Activated B cell treated with CpG ODN at 0.5 μM for 24 hours (primary cell): ENCODE data around the gene KRT37. TPM values are rescaled to one million over a fixed set of nuclear protein-coding genes. Genes with fewer than 3 reads are reported as not detected.

Experiments used
- ATAC-seq: fragments of 200-7000 bp; cut with Tn5 transposase; one replicate; pipeline ENCODE4 v1.10.0; 2021; ENCODE audit warnings: low read depth, mild to moderate bottlenecking, moderate library complexity
- CTCF ChIA-PET: fragments of 350-600 bp; sonication (Branson Sonifier 250); formaldehyde crosslinking; loops from one replicate; lab custom pipeline; 2021; ENCODE audit warnings: antibody characterized with exemption; lab: Charles Lee
- POLR2A ChIA-PET: fragments of 350-600 bp; sonication (Branson Sonifier 250); formaldehyde crosslinking; loops from one replicate; lab custom pipeline; 2021; ENCODE audit warnings: antibody characterized with exemption; lab: Charles Lee
- DNase-seq: peaks from one replicate; pipeline ENCODE4 v3.0.0; 2022
- H3K27ac Mint-ChIP-seq: one replicate; pipeline ENCODE4 v1.8.0; 2020; ENCODE audit warnings: mixed read lengths
- H3K27me3 Mint-ChIP-seq: one replicate; pipeline ENCODE4 v1.8.0; 2021; ENCODE audit warnings: mixed read lengths
- H3K36me3 Mint-ChIP-seq: one replicate; pipeline ENCODE4 v1.8.0; 2021; ENCODE audit warnings: low read depth, mixed read lengths
- H3K4me1 Mint-ChIP-seq: one replicate; pipeline ENCODE4 v1.8.0; 2021; ENCODE audit warnings: mixed read lengths
- H3K4me3 Mint-ChIP-seq: one replicate; pipeline ENCODE4 v1.8.0; 2020; ENCODE audit warnings: mild to moderate bottlenecking, mixed read lengths
- H3K9me3 Mint-ChIP-seq: one replicate; pipeline ENCODE4 v1.8.0; 2020; ENCODE audit warnings: mixed read lengths
- CTCF ChIP-seq: fragments of 200-600 bp; IDR thresholded peaks from one replicate; pipeline ENCODE4 v1.8.0; 2022; ENCODE audit warnings: antibody characterized with exemption, mild to moderate bottlenecking
- intact Hi-C: fragments of 100-400 bp; cut with micrococcal nuclease; formaldehyde crosslinking; loops from one replicate; pipeline ENCODE4 v1.15.1; 2024
- total RNA-seq: library from RNA; stranded (reverse); gene quantifications from 2 replicates; pipeline ENCODE4 v1.2.3, GENCODE V29; 2022

KRT37 gene
- total RNA-seq, 1 donor from 2014 or later = not detected

DNA sequence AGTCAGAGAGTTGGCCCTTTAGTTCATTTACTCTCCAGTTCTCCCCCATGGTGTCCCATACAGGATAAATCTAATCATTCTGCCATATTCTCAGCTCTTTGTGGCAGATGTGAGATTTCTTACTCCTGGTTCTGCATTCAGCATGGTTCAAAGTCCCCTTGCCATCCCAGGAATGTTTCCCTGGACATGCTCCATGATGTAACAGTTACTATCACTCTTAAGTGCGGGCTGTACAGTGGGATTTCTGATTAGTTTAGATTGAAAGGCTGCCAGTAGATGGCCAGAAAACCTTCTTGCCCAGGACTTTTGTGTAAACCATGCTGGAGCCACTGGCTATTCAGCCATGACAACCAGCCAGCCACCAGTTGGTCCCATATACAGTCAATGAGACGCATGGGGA is 10.4 kb downstream of the KRT37 start:
- Mint-ChIP-seq H3K9me3 (no peaks in the 10 kb centered on the region), H3K36me3 (no peaks in the 10 kb centered on the region), H3K4me3 (no peak overlapping the region), H3K27ac (no peak overlapping the region), H3K27me3 (peaks cover 4% of the 10 kb centered on the region), H3K4me1 (peaks cover 5% of the 10 kb centered on the region)
- intact Hi-C loops = no loop called here
- POLR2A ChIA-PET = no interaction called here
- no peak for ATAC-seq
- DNase-seq = no peak
- CTCF ChIA-PET = no interaction called here
- TF ChIP-seq CTCF = no peak

DNA sequence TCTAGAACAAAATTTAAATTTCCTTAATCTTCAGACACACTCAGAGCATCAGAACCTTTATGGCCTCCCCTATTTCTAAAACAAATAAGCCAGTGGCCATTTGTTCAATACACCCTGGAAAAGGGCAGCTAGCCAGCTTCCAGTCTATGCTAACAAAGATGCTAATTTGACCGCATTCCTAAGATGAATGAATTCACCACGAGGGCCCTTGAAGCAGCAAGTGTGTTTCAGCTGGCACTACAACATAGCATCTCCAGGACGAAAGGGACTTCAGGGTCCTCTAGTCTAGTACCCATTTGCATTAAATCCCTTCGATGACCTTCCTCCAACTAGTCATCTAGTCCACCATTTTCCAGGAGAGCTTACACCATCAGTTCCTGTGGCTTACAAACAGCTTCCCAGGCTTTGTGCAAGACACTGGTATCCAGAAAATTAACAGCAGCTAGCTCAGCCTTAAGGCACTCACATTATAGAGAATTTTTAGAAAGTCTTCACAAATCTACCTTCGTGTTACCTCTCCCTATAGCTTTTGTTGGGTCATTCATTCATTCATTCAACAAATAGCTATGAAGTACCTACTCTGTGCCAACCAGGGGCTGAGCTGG is 10.9 kb downstream of the KRT37 start:
- TF ChIP-seq CTCF = no peak
- intact Hi-C loops = no loop called here
- ChIA-PET POLR2A (no interaction called here), CTCF (no interaction called here)
- ATAC-seq (no peak), DNase-seq (no peak)
- peaks cover 5% of the 10 kb centered on the region for H3K4me1 Mint-ChIP-seq
- H3K9me3 Mint-ChIP-seq = no peaks in the 10 kb centered on the region
- no peak overlapping the region for H3K4me3 Mint-ChIP-seq
- peaks cover 4% of the 10 kb centered on the region for H3K27me3 Mint-ChIP-seq
- no peaks in the 10 kb centered on the region for H3K36me3 Mint-ChIP-seq
- H3K27ac Mint-ChIP-seq = no peak overlapping the region

DNA sequence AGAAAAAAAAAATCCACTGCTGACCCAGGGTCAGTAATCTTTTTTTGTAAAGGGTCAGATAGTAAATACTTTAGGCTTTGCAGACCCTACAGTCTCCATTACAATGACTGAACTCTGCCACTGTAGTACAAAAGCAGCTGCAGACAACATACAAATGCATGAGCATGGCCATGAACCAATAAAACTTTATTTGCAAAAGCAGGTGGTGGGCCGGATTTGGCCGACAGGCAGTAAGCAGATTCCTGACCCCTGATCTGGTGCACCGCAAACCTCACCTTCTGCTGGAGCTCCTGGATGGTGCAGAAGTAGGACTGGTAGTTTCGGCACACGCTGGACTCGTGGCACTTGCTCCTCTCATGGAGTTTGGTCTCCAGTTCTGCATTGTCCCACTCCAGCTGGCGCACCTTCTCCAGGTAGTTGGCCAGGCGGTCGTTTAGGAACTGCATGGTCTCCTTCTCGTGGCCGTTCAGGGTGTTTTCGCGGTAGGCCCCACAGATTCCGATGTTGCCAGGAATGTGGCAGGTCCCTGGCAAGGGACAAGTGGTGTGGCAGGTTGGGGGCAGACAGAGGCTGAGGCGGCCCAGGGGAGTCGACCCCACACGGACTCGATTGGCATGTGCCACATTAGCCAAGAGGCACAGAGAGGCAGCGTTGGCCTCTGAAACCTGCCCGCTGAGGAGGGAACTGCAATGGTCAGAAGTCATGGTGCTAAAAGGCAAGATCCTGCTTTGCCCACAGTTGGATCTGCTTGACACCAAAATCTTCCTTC is 13.1 kb downstream of the KRT37 start:
- no peaks in the 10 kb centered on the region for H3K9me3 Mint-ChIP-seq
- no peak overlapping the region for H3K4me3 Mint-ChIP-seq

DNA sequence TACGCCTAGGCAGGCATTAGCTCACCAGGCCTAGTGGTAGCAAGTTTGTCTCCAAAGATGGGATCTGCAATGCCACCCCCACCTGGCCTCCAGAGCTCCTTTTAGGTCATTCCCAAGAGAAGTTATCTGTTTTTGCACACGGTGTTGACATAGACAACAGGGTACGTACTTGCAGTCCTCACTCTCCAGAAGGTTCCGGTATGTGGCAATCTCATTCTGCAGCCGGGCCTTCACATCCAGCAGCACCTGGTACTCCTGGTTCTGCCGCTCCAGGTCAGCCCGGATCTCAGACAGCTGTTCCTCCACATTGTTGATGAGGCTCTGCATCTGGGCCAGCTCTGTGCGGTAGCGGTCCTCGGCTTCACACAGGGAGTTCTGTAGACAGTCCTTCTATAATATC is 17.2 kb downstream of the KRT37 start:
- Mint-ChIP-seq H3K27me3 (no peaks in the 10 kb centered on the region), H3K4me3 (no peak overlapping the region), H3K27ac (no peak overlapping the region), H3K4me1 (no peaks in the 10 kb centered on the region), H3K36me3 (no peaks in the 10 kb centered on the region), H3K9me3 (no peaks in the 10 kb centered on the region)
- ChIA-PET POLR2A (no interaction called here), CTCF (no interaction called here)
- ATAC-seq (no peak), DNase-seq (no peak)
- intact Hi-C loops = no loop called here
- TF ChIP-seq CTCF = no peak

More for the DNA sequence above, 13.1 kb downstream of the KRT37 start:
- Mint-ChIP-seq H3K36me3 (no peaks in the 10 kb centered on the region), H3K27ac (no peak overlapping the region), H3K27me3 (peaks cover 4% of the 10 kb centered on the region), H3K4me1 (no peaks in the 10 kb centered on the region)
- ChIA-PET CTCF (no interaction called here), POLR2A (no interaction called here)
- no peak for ATAC-seq
- no peak for DNase-seq
- intact Hi-C loops = no loop called here
- TF ChIP-seq CTCF = no peak

DNA sequence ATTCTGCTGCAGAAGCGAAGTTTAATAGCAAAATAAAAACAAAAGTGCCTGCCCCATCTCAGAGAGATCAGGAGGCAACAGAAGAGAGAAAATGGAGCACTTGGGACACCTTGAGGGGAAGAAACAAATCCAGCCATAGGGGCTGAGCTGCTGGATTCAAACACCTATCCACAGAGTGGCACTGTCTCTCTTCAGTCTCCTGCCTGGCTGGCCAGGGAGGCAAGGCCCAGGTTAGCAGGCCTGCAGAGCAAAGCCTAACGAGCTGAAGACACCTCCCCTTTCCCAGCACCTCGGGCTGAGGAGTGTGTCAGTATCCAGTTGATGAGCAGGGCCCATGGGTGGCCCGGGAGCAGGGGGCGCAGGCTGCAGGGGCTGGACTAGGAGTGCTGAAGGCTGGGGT is 18.2 kb downstream of the KRT37 start:
- POLR2A ChIA-PET = no interaction called here
- no peak for TF ChIP-seq CTCF
- ATAC-seq (no peak), DNase-seq (no peak)
- CTCF ChIA-PET = no interaction called here
- Mint-ChIP-seq H3K4me3 (no peak overlapping the region), H3K27ac (no peak overlapping the region), H3K4me1 (no peaks in the 10 kb centered on the region), H3K9me3 (no peaks in the 10 kb centered on the region), H3K27me3 (peaks cover 4% of the 10 kb centered on the region), H3K36me3 (no peaks in the 10 kb centered on the region)
- intact Hi-C loops = no loop called here
